Liver (tissue), 9 donors: ENCODE measurements around the gene SMOC2. TPM values are rescaled to one million over a fixed set of nuclear protein-coding genes. Genes with fewer than 3 reads are reported as not detected.

ENCODE experiments used
- DNase-seq: peaks from one replicate; pipeline ENCODE4 v3.0.0-alpha.2; 2017; ENCODE audit warnings: low spot score
- H3K27ac ChIP-seq, 2 donors: one replicate each; pipeline ENCODE4 v1.7.0; 2013; ENCODE audit warnings: inconsistent platforms in 2 of 2, low read length in 2 of 2, control low read depth in 1 of 2, low read depth in 1 of 2, mild to moderate bottlenecking in 1 of 2
- H3K27me3 ChIP-seq, 4 donors: one replicate each; pipeline versions ENCODE4 v1.6.1 to v1.7.0; 2013; ENCODE audit warnings: low read length in 3 of 4, inconsistent platforms in 1 of 4, mild to moderate bottlenecking in 1 of 4, moderate library complexity in 1 of 4; ENCODE audit not compliant: control insufficient read depth in 4 of 4, insufficient read depth in 4 of 4
- H3K36me3 ChIP-seq, 4 donors: one replicate each; pipeline versions ENCODE4 v1.6.1 to v1.7.0; 2013; ENCODE audit warnings: low read length in 3 of 4, mild to moderate bottlenecking in 3 of 4, low read depth in 1 of 4, moderate library complexity in 1 of 4; ENCODE audit not compliant: control insufficient read depth in 4 of 4, insufficient read depth in 3 of 4
- H3K4me1 ChIP-seq, 4 donors: one replicate each; pipeline versions ENCODE4 v1.6.1 to v1.7.0; 2013; ENCODE audit warnings: low read length in 3 of 4, mild to moderate bottlenecking in 3 of 4, moderate library complexity in 1 of 4; ENCODE audit not compliant: control insufficient read depth in 4 of 4, insufficient read depth in 4 of 4
- H3K4me3 ChIP-seq, 3 donors: one replicate each; pipeline versions ENCODE4 v1.6.1 to v1.7.0; 2013; ENCODE audit warnings: low read length in 3 of 3, control low read depth in 1 of 3, low read depth in 1 of 3, mild to moderate bottlenecking in 1 of 3
- H3K9ac ChIP-seq, 2 donors: one replicate each; pipeline ENCODE4 v1.7.0; 2013; ENCODE audit warnings: low read length in 2 of 2, mild to moderate bottlenecking in 2 of 2, moderate library complexity in 2 of 2, control low read depth in 1 of 2, low read depth in 1 of 2
- H3K9me3 ChIP-seq, 4 donors: one replicate each; pipeline versions ENCODE4 v1.6.1 to v1.7.0; 2013; ENCODE audit warnings: low read length in 3 of 4; ENCODE audit not compliant: control insufficient read depth in 4 of 4
- ATF3 ChIP-seq: IDR thresholded peaks from 2 replicates; pipeline ENCODE4 v1.6.1; 2016; ENCODE audit warnings: antibody characterized with exemption
- EGR1 ChIP-seq, 2 donors: IDR thresholded peaks; 2 replicates each; pipeline ENCODE4 v1.6.1; 2016 to 2018; ENCODE audit warnings: antibody characterized with exemption in 2 of 2, low read depth in 2 of 2
- FOXA1 ChIP-seq: IDR thresholded peaks from 2 replicates; pipeline ENCODE4 v1.6.1; 2016; ENCODE audit warnings: antibody characterized with exemption
- FOXA2 ChIP-seq: IDR thresholded peaks from 2 replicates; pipeline ENCODE4 v1.6.1; 2016; ENCODE audit warnings: antibody characterized with exemption
- GABPA ChIP-seq, 2 donors: IDR thresholded peaks in 1 of 2; conservative IDR thresholded peaks in 1 of 2; 2 replicates each; pipeline ENCODE4 v1.6.1; 2016; ENCODE audit warnings: antibody characterized with exemption in 2 of 2, mild to moderate bottlenecking in 1 of 2, moderate library complexity in 1 of 2
- HNF4G ChIP-seq: IDR thresholded peaks from 2 replicates; pipeline ENCODE4 v1.6.1; 2016; ENCODE audit warnings: antibody characterized with exemption
- JUND ChIP-seq, 2 donors: IDR thresholded peaks; 2 replicates each; pipeline ENCODE4 v1.6.1; 2016; ENCODE audit warnings: antibody characterized with exemption in 2 of 2
- MAX ChIP-seq: IDR thresholded peaks from 2 replicates; pipeline ENCODE4 v1.6.1; 2016; ENCODE audit warnings: antibody characterized with exemption
- NR2F2 ChIP-seq: IDR thresholded peaks from 2 replicates; pipeline ENCODE4 v1.6.1; 2016; ENCODE audit warnings: antibody characterized with exemption
- RAD21 ChIP-seq, 2 donors: IDR thresholded peaks; 2 replicates each; pipeline ENCODE4 v1.6.1; 2016; ENCODE audit warnings: antibody characterized with exemption in 2 of 2, mild to moderate bottlenecking in 2 of 2
- RXRA ChIP-seq, 2 donors: IDR thresholded peaks; 2 replicates each; pipeline ENCODE4 v1.6.1; 2017 to 2018; ENCODE audit warnings: antibody characterized with exemption in 2 of 2, mild to moderate bottlenecking in 1 of 2
- SP1 ChIP-seq: IDR thresholded peaks from 2 replicates; pipeline ENCODE4 v1.6.1; 2018; ENCODE audit warnings: antibody characterized with exemption, mild to moderate bottlenecking
- TAF1 ChIP-seq: conservative IDR thresholded peaks from 2 replicates; pipeline ENCODE4 v1.6.1; 2016; ENCODE audit warnings: antibody characterized with exemption, mild to moderate bottlenecking
- YY1 ChIP-seq: IDR thresholded peaks from 2 replicates; pipeline ENCODE4 v1.6.1; 2016; ENCODE audit warnings: antibody characterized with exemption, mild to moderate bottlenecking
- ZBTB33 ChIP-seq: IDR thresholded peaks from 2 replicates; pipeline ENCODE4 v1.6.1; 2016; ENCODE audit warnings: antibody characterized with exemption
- WGBS: extraction: QIAGEN DNeasy Blood & Tissue Kit; methylation state at CpG from one replicate; pipeline ENCODE4 v1.1.7; 2013; 5-methylcytosine and 5-hydroxymethylcytosine counted together
- polyA plus RNA-seq, 2 donors: library from polyadenylated mRNA; stranded (reverse) in 1 of 2; unstranded in 1 of 2; fragments of 200-250 nt in 1 of 2; fragments of >200 nt in 1 of 2; fragmentation: Nextera tagmentation in 1 of 2; extraction: Ambion mirVana in 1 of 2; gene quantifications; one replicate each; pipeline versions ENCODE4 v1.2.1 to v1.2.3, GENCODE V29; 2013 to 2015
- total RNA-seq, 2 donors: library from RNA; depleted of rRNA; stranded (reverse); fragments of >200 nt; gene quantifications; one replicate each; pipeline ENCODE4 v1.2.3, GENCODE V29; 2014
- TF ChIP-seq, protein P1 (sequence below): IDR thresholded peaks from 2 replicates; pipeline ENCODE4 v1.6.1; 2016; ENCODE audit warnings: antibody characterized with exemption, mild to moderate bottlenecking
- donor health status: healthy.
- donor health status: healthy.
- donor health status: healthy.
- donor health status: healthy.
- donor health status: healthy.

The SMOC2 gene
- total and polyA plus RNA-seq, 4 donors: 0.23 to 1.9 (median 1.1) TPM

DNA sequence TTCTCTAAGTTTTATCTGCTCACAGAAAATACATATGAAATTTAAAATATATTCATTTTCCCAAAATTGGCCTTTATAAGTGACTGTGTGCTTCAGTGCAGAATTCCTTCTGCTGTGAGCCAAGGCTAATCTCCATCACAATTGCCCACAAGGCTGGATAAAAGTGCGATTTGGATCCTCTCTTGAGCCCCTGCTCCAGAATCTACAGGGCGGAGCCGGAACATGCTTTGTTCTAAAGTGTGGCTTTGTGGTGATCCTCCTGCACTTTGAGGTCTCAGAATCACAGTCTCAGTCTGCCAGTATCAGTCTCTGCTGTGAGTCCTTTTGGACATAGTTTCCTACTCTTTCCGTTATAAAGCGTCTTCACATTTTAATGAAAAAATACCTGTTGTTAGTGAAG, 28.9 kb downstream of the SMOC2 start:
- Histone ChIP-seq H3K27me3 (peaks cover 0 to 6% (median 3%) of the 10 kb centered on the region in 4 donors), H3K4me1 (no peaks in the 10 kb centered on the region), H3K27ac (no peak overlapping the region), H3K36me3 (no peaks in the 10 kb centered on the region), H3K9ac (no peak overlapping the region), H3K4me3 (no peak overlapping the region), H3K9me3 (peaks cover 0 to 8% (median 3%) of the 10 kb centered on the region in 4 donors)
- TF ChIP-seq FOXA2 (no peak), GABPA (IDR thresholded peaks at IDR 0.05 in 1 of 2, conservative IDR thresholded peaks at IDR 0.05 in 1 of 2) (no peak), EGR1 (IDR thresholded peaks at IDR 0.05; ENCODE audit: low read depth in 2 of 2) (no peak), RXRA (IDR thresholded peaks at IDR 0.05) (no peak), RAD21 (IDR thresholded peaks at IDR 0.05) (no peak), SP1 (no peak), ATF3 (no peak), MAX (no peak), HNF4G (no peak), JUND (IDR thresholded peaks at IDR 0.05) (no peak), TAF1 (no peak), FOXA1 (no peak)
- TF ChIP-seq, protein P1, sequence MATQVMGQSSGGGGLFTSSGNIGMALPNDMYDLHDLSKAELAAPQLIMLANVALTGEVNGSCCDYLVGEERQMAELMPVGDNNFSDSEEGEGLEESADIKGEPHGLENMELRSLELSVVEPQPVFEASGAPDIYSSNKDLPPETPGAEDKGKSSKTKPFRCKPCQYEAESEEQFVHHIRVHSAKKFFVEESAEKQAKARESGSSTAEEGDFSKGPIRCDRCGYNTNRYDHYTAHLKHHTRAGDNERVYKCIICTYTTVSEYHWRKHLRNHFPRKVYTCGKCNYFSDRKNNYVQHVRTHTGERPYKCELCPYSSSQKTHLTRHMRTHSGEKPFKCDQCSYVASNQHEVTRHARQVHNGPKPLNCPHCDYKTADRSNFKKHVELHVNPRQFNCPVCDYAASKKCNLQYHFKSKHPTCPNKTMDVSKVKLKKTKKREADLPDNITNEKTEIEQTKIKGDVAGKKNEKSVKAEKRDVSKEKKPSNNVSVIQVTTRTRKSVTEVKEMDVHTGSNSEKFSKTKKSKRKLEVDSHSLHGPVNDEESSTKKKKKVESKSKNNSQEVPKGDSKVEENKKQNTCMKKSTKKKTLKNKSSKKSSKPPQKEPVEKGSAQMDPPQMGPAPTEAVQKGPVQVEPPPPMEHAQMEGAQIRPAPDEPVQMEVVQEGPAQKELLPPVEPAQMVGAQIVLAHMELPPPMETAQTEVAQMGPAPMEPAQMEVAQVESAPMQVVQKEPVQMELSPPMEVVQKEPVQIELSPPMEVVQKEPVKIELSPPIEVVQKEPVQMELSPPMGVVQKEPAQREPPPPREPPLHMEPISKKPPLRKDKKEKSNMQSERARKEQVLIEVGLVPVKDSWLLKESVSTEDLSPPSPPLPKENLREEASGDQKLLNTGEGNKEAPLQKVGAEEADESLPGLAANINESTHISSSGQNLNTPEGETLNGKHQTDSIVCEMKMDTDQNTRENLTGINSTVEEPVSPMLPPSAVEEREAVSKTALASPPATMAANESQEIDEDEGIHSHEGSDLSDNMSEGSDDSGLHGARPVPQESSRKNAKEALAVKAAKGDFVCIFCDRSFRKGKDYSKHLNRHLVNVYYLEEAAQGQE: no peak
- DNase-seq: no peak
- 87% methylated on average over 5 of the region's 5 CpGs for WGBS

- WGBS: 76% methylated on average over 1 of the region's 1 CpG
- TF ChIP-seq ZBTB33 (no peak), FOXA1 (no peak), JUND (IDR thresholded peaks at IDR 0.05) (no peak), YY1 (no peak), NR2F2 (no peak), TAF1 (no peak), MAX (no peak), FOXA2 (no peak), HNF4G (no peak)
- TF ChIP-seq, protein P1: no peak
- peaks cover 0 to 4% (median 3%) of the 10 kb centered on the region in 4 donors for H3K27me3 ChIP-seq
Measured at GRCh38 chr6:168472363-168472762, 31.4 kb downstream of the SMOC2 start.

More at GRCh38 chr6:168472363-168472762, 31.4 kb downstream of the SMOC2 start:
- H3K9ac ChIP-seq: no peak overlapping the region
- H3K4me3 ChIP-seq: no peak overlapping the region
- DNase-seq: no peak
- peaks cover 0 to 8% (median 3%) of the 10 kb centered on the region in 4 donors for H3K9me3 ChIP-seq
- no peaks in the 10 kb centered on the region for H3K4me1 ChIP-seq
- H3K27ac ChIP-seq: no peak overlapping the region
- H3K36me3 ChIP-seq: no peaks in the 10 kb centered on the region
